Eye (tissue), 1 donor: ENCODE results near the gene BORCS8.
"Not testable (repeated sequence)": the region's sequence is repeated elsewhere in the genome, so short reads cannot be mapped to it uniquely, and the experiment has no call there.

ENCODE experiments used
- DNase-seq: peaks from one replicate; pipeline ENCODE4 v3.0.0-alpha.2; 2015

Gene BORCS8

GRCh38 chr19:19147344-19147743 lies 44.6 kb downstream of the BORCS8 start:
- DNase-seq = no peak

- no peak for DNase-seq
These were observed 45.1 kb downstream of the BORCS8 start for GRCh38 chr19:19146865-19147264.

- peak; percentile 91 for DNase-seq
These were observed 46.0 kb downstream of the BORCS8 start for GRCh38 chr19:19145684-19146608.

- no peak for DNase-seq
These were observed 46.7 kb downstream of the BORCS8 start for GRCh38 chr19:19145281-19145680.

- DNase-seq = no peak
These were observed 49.6 kb downstream of the BORCS8 start for GRCh38 chr19:19142347-19142746.

- DNase-seq = no peak
These were observed 51.5 kb downstream of the BORCS8 start for GRCh38 chr19:19140476-19140875.

- no peak for DNase-seq
These were observed 52.1 kb downstream of the BORCS8 start for GRCh38 chr19:19139876-19140229.

GRCh38 chr19:19138109-19138981 lies 53.6 kb downstream of the BORCS8 start, which contains the start of gene TMEM161A:
TMEM161A (minus strand) TSS chr19:19138478; CDS start chr19:19138428, 50 bp downstream.
- DNase-seq = peak; percentile 100

- no peak for DNase-seq
These were observed 54.3 kb downstream of the BORCS8 start for GRCh38 chr19:19137556-19138108.

GRCh38 chr19:19135713-19136112 lies 56.2 kb downstream of the BORCS8 start:
- DNase-seq = not testable (repeated sequence)

GRCh38 chr19:19134687-19135158 lies 57.2 kb downstream of the BORCS8 start:
- DNase-seq = peak; percentile 69

GRCh38 chr19:19133985-19134384 lies 58.0 kb downstream of the BORCS8 start:
- no peak for DNase-seq

- no peak for DNase-seq
These were observed 59.0 kb downstream of the BORCS8 start for GRCh38 chr19:19132912-19133311.

- DNase-seq = no peak
These were observed 60.0 kb downstream of the BORCS8 start for GRCh38 chr19:19131989-19132388.
